HK-2 (cell line): Measurements from ENCODE around the gene IDH1.
A peak's percentile ranks its signal among the peaks of the same experiment; 100 is the strongest.
"Not testable (repeated sequence)": the region's sequence is repeated elsewhere in the genome, so short reads cannot be mapped to it uniquely, and the experiment has no call there.

Experiments
- DNase-seq: peaks from one replicate; pipeline ENCODE4 v3.0.0-alpha.2; 2018; ENCODE audit not compliant: unreplicated experiment

The IDH1 gene

DNA sequence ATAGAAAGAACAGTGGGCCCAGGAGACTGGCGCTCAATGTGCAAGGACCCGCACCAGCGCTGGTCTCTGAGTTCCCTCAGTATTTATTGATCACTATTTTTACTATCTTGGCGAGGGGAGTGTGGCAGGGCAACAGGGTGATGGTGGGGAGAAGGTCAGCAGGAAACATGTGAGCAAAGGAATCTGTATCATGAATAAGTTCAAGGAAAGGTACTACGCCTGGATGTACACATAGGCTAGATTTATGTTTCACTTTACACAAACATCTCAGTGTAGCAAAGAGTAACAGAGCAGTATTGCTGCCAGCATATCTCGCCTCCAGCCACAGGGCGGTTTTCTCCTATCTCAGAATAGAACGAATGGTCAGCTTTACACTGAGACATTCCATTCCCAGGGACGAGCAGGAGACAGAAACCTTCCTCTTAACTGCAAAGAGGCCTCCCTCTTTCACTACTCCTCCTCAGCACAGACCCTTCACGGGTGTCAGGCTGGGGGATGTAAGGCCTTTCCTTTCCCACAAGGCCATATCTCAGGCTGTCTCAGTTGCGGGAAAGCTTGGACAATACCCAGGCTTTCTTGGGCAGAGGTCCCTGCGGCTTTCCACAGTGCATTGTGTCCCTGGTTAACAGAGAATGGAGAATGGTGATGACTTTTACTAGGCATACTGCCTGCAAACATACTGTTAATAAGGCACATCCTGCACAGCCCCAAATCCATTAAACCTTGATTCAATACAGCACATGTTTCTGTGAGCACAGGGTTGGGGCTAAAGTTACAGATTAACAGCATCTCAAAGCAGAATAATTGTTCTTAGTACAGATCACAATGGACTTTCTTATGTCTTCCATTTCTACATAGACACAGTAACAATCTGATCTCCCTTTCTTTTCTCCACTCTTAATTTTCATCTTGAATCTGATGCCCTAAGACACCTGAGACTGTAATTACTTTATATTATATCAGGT, 2.3 kb upstream of the IDH1 start:
- DNase-seq, result not testable (repeated sequence)

DNA sequence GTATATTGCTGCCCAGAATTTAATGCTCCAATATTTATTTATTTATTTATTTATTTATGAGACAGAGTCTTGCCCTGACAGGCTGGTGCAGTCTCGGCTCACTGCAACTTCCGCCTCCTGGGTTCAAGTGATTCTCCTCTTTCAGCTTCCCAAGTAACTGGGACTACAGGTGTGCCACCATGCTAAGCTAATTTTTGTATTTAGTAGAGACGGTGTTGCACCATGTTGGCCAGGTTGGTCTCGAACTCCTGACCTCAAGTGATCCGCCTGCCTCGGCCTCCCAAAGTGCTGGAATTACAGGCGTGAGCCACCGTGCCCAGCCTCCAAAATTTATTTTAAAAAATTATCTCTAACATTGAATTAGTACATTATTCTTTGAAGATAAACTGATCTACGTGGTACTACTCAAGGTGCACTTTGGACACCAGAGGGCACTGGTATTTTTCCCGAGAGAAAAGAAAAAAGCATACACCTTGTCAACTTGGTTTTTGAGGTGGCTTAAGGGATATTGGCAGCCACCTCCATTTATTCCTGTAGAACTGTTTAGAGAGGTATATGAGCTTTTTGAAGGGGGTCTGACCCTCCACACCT, 1.4 kb upstream of the IDH1 start:
- no peak for DNase-seq

DNA sequence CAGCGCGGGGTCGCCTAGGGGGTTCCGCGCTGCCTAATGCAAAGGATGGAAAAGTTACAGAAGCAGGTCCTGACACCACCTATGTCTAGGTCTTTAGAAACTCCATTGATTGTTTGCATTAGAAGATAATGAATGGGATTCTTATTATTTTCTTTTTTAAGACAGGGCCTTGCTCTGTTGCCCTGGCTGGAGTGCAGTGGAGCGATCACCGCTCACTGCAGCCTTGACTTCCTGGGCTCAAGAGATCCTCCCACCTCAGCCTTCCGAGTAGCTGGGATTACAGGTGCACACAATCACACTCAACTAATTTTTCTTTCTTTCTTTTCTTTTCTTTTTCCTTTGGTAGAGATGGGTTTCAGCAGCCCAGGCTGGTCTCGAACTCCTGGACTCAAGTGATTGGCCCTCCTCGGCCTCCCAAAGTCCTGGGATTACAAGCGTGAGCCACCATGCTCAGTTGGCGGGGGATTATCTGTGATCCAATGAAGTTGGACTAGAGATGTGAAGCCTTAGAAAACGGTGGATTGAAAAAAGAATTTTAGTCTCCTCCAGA, 761 bp upstream of the IDH1 start:
- DNase-seq, result no peak

DNA sequence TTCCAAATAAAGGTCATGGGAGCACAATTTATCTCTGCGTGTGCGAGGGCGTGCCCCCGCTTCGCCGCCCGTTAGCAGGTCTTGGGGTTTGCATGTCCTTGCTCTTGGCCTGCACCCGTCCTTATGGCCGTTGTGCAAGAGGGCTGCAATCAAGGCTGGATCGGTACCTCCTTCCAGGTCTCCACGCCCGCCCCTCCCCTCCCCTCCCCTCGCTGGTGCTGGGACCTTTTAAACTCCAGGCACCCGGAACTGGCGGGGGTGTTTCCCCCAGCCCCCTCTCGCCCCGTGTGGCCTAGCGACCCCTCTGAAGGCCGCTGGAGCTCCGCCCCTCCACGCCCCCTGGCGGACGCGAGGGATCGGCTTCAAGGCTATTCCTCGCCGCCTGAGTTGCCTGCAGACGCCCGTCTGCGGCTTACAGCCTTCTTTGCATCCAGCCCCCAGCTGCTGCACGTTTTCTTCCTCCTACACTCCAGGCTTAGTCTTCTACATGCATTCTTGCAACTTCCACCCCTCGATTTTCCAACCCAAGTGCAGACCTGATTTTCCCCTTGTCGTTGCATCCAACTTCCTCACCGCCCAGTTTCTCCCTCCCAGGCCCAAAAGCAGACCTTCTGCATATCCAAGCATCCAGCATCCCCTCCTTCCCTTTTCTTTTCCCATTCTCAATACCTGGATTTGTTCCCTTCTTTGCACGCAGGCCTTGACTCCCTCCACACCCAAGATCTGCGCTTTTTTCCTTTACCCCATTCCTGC, 577 bp downstream of the IDH1 start:
- DNase-seq, result peak; percentile 80

DNA sequence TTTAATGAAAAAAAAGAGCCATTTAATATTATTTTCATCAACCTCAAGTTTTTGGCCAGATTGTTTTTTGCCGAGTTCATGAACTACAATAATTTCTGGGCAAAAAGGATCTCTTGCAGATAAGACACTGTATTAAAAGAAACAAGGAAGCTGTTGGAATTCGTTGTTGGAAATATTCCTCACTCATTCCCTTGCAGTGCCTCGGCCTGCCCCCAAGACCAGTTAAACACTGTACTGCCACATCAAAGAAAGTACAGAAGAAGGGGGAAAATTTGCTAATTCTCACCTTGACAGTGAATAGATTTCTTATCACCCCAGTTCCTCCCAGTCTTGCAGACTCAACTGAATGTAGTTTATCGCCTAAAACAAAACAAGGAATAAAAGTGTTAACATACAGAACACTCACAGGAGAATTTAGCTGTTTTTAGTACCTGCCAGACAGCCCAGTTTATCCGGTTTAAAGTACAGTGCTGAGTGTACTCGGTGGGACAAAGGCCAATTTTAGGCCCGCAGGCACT, 1.2 kb downstream of the IDH1 start:
- no peak for DNase-seq

DNA sequence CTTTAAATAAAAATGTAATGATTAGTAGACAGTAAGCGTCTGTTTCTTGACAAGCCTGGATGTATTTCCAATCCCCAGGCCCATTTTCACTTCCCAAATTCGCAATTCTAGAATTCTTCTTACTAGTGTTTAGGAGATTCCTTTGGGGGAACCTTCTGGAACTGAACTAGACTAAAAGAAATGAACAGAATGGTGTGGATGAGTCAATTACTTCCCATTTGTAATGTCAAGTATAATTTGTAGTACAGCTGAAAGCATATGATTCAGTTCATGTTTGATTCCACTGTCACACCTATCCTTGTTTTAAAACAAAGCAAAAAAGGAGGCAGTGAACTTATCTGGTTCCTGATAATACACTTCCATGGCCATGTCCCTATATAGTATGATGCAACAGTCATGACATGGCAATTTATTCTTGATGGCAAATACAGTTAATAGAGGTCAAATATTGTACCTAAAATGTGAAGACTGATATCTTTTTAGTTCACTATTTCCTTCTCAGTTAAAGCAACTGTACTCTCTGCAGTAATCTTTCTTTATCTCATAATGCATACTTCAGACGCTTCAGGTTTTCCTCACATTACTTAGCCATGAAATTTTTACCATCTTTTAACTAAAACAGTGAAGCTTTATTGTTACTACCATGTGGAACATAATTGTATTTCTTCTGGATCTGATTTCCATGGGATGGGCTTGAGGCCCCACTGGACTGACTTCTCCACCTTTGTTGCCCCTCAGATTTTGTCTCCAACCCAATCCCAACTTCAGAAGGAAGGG, 2.0 kb downstream of the IDH1 start:
- DNase-seq, result no peak

DNA sequence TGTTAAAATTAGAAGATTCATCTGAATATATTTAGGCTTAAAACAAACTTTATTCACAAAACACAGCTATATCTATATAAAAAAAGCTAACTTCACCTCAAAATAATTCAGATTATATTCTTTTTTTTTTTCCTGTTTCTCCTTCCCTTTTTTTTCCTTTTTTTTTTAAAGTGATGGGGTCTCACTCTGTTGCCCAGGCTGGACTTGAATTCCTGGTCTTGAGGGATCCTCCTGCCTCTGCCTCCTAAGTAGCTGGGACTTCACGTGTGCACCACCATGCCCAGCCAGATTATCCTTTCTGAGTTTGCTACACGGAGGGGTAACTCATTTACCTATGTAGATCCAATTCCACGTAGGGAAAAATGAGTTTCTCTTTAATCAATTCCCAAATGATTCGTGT, 3.8 kb downstream of the IDH1 start:
- no peak for DNase-seq

DNA sequence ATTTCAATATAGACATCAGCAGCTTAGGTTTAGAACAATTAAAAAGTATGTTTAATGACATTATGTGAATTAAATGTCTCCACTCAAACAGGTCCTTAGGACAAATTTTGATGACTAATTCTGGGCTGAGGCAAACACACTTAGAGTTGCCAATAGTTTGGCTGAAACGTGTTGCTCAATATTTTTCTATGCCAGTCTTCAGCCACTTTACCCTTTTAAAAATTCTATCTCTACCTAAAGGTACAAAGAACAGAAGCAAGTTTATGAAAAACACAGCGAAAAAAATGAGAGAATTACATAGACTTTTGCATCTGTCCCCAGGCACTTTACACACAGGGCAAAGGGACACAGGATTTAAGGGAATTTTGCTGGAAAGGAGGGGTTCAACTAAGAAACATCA, 4.5 kb downstream of the IDH1 start:
- DNase-seq, result no peak

DNA sequence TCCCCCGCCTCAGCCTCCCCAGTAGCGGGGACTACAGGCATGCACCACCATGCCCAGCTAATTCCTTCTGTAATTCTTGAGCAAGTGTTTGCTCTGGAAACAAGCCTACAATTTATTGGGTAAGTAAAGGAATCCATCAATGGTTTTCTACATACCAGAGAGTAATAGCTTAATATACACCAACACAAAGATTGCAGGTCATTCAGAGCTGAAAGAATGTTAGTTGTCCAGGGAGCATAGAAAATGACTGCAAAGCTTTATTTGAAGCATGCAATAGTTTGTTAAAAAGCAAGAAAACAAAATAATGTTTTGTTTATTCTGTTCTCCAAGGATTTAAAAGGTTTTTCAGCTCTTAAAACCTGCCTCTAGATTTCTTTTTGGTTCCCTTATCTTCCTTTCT, 5.6 kb downstream of the IDH1 start:
- DNase-seq, result no peak

DNA sequence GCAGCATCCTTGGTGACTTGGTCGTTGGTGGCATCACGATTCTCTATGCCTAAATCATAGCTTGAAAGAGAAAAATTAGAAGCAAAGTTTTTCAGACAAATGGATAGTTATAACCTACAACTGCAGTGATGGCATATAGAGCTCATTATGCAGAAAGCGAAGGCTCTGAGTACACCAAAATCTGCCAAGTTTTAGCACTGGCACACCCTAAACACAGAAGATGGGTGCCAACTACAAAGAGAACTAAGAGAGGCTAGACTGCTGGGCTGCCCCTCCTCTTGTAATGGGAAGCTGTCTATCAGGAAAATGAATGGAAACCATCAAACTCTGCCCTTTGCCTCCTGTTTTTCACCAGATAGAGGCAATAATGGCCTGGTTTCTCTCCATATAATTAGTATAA, 6.3 kb downstream of the IDH1 start:
- DNase-seq, result no peak

DNA sequence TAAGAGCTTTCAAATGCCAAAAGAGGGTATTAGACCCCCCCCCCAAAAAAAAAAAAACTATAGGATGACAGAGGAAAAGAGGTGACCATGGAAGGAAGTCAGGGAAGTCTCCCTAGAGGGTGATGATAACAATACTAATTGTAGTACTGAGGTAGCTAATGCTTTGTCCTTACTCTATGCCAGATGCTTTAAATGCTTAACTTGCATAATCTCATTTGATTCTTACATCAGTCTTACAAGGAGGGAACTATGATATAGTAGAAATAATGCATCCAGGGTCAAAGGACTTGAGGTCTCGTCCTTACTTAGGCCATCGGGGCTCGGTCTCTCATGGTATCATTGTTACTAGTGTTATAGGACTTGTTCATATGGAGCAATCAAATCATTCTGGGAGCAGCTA, 9.1 kb downstream of the IDH1 start:
- DNase-seq, result no peak

DNA sequence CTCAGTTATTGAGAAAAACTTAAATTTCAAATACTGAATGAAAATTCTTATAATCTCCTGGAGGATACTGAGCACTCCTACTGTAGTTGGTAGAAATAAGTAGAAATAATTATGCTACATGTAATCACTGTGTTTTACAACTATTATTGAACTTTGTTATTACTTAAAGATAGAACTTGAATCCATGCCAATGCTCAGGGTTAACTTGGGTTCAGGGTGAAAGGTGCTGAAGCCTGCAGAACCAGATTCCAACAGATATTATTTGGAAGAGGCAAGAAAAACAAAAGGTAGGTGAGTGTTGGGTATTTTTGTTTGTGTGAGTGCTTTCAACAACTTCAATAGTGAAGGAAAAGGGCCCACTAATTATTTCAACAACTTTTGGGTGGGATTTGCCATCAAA, 10.4 kb downstream of the IDH1 start:
- no peak for DNase-seq

DNA sequence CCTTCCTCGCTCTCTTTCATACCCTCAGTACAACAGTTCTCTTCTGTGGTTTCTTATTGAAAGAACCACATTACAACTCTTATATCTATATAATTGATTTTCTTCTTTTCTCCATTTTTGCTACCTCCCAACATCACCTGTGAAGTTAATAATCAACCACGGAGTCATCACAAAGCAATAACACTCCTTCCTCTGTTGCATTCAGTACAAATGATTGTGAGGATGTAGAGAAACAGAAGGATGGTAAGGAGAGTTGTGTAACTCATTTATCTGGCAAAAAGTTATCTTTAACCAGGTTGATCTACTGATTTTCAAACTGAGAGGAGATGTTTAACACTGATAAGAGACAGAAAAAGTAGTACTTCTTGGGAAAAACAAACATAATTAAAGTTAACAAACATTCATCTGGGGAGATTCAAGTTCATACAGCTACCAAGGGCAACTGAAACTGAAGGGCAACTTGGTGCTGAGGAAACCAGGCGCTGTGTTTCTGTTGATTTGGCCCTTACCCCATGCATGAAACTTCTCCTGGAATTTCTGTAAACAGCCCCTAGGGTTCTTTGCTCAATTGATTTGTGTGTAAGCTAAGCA, 14.2 kb downstream of the IDH1 start:
- no peak for DNase-seq

DNA sequence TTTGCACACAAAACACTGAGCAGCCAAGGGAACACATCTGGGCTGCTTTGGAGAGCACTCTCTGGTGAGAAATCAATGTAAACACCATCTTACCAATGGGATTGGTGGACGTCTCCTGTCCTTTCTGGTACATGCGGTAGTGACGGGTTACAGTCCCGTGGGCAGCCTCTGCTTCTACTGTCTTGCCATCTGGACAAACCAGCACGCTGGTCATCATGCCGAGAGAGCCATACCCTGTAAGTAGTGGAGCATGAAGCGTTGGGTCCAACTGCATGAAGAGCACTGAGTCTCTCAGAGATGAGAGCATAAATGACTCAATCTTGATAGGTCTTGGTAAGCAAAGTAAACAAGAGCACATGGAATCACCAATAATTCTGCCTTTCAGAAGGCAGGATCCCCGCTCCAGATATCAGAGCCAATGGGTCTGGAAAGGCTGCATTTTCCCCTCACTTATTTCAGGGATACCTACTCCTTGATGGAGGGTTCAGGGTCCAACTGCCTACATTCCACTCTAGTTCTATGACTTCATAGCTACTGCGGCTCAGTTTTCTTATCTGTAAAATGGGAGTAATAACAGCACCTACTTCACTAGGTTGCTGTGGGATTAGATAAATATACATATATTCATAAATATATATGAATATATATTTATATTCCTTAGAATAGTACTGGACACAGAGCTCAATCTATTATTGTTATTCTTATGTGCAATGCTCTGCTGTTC, 14.9 kb downstream of the IDH1 start:
- DNase-seq, result no peak

DNA sequence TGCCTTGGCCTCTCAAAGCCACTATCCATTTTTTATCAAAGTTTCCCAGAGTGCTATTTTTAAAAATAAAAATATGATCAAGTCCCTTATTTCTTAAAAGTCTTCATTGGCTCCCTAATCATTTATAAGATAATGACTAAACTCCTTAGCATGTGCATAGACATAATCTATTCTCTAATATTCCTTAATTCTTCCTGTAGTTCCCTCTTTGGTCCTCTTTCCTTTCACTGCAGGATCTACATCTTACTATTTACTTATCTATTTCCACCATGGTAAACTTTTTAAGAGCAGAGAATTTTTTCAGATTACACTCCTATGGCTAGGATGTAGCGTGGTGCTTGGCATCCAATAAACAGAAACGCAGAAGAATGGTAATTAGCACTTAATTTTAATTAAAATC, 19.0 kb downstream of the IDH1 start:
- DNase-seq, result no peak

DNA sequence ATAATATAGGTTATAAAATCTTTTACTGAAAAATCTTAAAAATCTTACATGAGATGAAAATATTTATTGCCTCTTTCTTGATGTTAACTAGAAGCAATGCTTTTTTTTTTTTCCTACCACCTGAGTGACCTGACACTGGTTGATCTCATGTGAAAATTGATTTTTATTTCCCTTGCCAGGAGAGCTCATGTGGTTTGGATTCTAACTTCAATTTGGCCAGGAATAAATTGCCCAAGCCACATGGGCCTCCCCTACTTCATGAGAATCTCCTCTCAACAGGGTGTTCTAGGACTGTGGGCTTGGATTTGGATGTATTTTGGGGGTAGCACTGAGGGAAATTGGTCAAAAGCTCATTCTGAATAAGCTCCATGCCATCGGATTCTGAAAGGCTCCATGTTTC, 20.1 kb downstream of the IDH1 start:
- no peak for DNase-seq

DNA sequence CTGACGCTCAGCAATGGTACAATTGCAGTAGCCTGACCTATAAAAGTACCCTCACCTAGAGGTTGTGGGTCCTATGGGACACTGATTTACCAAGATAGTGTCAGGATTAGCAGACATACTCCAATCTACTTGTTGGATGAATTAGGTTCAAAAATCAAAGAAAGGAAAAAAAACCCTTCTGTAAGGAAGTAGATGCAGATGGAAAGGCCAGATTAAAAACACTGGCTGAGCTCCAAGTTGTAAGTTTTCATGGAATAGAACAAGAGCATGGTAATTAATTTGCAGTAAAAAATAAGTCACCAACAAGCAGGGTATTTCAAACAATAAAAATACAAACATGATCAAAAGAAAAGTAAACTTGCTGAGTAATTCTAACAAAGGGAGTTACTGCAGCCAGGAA, 26.4 kb downstream of the IDH1 start:
- no peak for DNase-seq

DNA sequence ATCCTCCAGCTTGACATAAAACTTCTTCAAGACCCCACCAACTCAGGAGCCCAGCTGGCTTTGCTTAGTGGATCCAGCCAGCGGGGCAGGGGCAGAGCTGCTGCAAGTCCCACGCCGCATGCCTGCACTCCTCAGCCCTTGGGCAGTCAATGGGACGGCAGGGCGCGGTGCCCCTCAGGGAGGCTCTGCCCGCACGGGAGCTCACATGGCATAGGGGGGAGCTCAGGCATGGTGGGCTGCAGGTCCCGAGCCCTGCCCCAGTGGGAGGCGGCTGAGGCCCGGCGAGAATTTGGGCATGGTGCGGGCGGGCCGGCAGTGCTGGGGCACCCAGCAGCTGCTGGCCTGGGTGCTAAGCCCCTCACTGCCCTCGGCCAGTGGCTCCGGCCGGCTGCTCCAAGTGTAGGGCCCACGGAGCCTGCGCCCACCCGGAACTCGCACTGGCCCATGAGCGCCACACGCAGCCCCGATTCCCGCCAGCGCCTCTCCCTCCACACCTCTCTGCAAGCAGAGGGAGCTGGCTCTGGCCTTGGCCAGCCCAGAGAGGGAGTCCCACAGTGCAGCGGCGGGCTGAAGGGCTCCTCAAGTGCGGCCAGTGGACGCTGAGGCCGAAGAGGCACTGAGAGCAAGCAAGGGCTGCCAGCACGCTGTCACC, 27.2 kb downstream of the IDH1 start:
- no peak for DNase-seq

DNA sequence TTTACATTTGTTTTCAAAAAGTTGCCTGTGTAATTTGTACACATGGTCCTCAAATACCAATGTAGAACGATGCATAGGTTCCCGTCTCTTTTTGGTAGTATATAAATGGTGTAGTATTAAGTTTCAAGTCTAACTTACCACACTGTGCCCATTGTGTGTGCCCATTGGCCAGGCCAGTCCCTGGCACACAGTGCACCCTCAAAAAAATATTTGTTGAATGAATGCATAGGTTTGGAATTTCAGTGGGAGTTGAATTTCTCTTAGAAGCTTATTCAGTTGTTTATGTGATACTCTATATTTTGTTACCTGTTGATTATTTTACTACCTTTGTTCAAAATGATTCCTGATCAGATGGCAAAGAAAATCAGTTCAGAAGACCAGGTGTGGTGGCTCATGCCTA, 30.1 kb downstream of the IDH1 start:
- no peak for DNase-seq

DNA sequence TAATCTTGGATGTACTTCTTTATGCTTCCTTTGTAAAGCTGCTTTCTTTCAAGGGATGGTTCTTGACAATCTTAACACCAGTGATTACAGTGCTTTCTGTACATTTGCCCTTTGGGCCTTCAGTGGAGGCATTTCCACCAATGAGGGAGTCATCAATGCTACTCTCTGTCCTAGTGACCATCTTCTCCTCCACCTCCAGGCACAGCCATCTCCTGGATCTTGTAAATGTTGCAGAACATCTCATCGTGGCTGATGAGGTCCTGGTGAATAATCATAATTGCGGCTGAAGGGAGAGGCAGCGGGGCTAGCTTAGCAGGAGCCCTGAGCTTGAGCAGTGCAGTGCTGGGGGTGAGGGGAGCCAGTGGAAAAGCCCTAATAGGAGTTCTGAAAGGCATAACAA, 32.5 kb downstream of the IDH1 start:
- peak; percentile 4 for DNase-seq
